HG03095 (cell line): ENCODE measurements around the gene CPSF3.
"Not testable (repeated sequence)": the region's sequence is repeated elsewhere in the genome, so short reads cannot be mapped to it uniquely, and the experiment has no call there.

Experiments used
- ATAC-seq: cut with Tn5 transposase; IDR thresholded peaks from one replicate; pipeline ENCODE4 v1.9.1; 2021; ENCODE audit warnings: moderate library complexity; ENCODE audit not compliant: unreplicated experiment

CPSF3 gene

GRCh38 chr2:9392898-9393765 is 30.3 kb upstream of the CPSF3 start:
- ATAC-seq = no peak

GRCh38 chr2:9394816-9395215 is 28.6 kb upstream of the CPSF3 start:
- ATAC-seq = no peak

DNA sequence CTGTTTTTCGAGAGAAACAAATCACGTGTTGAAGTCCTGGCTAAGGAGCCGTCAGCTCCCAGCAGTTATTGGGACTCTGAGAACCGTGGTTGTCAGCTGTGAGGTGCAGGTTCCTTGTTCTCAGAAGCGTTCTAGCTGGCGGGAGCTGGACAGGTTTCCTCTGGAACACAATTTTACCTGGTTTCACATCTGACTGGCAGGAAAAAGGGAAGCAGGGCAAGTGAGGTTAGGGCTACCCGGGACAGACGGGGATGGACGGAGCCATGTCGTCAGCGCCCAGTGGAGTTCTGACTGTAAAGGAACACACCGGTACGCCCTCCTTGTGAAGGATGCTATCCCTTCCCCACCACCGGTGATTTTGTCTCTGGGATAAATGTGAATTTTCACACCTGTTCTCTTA is 26.3 kb upstream of the CPSF3 start:
- ATAC-seq = no peak

- ATAC-seq = not testable (repeated sequence)
These were observed 25.2 kb upstream of the CPSF3 start for GRCh38 chr2:9398251-9398650.

- no peak for ATAC-seq
These were observed 24.3 kb upstream of the CPSF3 start for GRCh38 chr2:9398881-9399780.

GRCh38 chr2:9400268-9401058 is 23.0 kb upstream of the CPSF3 start:
- no peak for ATAC-seq

DNA sequence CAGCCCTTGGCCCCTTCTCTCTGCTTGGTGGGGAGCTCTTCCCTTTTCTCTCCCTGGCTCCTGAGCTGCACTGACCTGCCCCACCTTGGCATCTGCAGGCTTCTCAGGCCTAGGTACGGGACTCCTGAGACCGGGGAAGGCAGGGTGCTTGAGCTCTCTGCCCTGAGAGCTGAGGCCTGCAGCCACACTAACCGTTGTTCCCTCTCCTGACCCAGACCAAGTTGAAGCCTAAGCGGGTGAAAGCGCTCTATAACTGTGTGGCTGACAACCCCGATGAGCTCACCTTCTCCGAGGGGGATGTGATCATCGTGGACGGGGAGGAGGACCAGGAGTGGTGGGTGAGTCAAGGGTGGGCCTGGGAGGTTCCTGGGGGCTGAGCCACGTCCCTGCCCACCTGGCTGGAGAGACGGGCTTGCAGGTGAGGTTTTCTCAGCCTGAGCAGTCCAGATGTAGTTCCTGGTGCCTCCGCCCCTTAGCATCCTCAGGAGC is 22.4 kb upstream of the CPSF3 start:
- no peak for ATAC-seq

DNA sequence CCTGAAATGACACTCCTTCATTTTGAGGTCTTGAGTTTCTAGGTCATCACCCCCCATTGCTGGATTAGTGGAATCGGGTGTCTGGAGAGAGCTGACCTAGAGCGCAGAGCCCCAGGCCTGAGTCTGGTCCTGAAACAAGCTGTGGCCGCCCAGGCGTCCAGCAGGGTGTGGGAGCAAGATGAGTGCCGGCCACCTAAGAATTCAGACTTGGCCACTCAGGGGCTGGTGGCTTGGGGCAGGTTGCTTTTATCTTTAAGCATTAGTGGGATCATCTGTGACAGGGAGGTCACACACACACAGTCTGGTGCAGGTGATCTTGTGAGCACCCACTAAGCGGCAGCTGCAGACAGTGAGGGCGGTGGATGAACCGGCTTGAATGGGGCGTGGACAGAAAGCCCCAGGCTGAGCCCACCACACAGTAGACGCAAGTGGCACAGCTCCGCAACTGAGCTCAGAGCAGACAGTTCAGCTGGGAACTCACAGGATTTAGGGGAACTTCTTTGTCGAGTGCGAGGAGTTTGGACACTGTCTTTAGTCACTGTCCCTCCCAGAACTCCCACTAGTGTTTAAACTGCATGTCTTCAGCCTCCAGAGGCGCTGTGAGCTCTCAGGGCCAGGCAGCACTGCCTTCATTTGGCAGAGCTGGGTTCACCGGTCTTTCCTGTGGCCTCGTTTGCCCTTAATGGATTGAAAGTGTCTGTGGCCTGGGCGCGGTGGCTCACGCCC is 21.6 kb upstream of the CPSF3 start:
- no peak for ATAC-seq

GRCh38 chr2:9403924-9404323 is 19.5 kb upstream of the CPSF3 start:
- no peak for ATAC-seq

DNA sequence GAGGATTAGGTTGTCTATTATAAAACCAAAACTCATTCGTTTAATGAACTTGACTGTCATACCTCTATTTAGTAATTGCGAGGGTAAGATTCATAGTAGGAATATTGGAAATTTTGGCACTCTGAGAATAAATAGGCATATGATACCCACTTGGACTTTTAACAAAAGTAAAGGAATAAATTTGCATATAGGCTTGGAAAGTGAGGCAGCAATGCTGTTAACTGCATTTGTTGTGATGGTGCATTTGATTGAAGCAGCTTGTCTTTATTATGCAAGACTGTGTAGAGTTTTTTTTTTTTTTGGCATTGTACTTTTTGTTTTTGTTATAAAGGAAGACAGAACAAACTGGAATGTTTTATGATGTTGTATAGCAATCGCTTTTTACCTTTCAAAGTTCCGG is 19.0 kb upstream of the CPSF3 start:
- no peak for ATAC-seq

DNA sequence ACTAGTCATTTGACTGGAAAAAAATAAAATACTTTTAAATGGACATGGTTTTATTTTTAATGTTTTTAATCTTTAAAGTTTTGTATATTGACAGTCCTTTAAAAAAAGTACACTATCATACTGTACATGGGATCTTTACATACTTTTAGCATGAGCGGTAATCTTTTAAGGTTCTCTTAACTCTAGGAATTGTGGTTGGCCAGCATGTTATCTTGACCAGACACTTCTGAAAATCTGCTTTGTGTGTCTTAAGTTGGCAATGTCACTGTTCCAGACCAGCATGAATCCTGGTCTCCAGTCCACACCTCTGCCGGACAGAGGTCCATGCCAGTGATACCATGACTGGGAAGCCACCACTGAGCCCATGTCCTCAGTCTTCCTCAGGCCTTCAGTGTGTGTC is 17.8 kb upstream of the CPSF3 start:
- no peak for ATAC-seq

DNA sequence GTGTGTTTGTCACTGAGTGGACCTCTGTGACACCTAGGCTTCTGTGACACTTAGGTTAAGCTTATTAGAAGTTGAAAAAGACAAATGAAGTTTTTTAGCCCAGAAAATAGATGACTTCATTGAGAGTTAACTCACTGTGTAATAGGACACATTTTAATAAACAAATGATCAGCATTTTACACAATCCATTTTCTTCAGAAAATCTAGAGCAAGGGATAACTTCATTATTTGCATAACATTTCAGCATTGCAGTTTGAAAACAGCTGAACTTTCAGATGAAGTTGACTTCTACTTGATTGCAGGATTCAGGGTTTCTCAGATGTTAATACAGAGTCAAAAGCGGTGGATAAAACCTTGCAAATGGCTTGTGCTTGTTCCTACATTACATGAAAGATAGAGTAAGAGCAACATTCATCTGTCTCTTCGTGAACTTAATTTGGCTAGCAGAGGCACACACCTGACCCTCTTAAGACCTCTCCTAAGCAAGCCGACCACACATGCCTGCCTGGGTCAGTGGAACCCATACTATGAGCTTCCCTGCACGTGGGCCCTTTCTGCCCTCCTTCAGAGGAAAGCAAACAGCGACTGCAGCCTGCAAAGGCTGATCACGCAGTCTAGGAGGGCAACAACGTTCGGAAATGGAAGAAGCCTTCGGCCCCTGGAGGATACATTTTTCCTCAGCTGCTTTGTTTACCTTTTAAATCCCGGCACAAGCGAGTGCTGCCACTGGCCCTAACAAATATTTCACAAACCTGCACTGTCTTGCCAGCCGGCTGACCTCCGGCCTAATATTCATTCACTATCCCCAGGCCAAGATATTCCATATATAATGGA is 16.7 kb upstream of the CPSF3 start:
- ATAC-seq = no peak

DNA sequence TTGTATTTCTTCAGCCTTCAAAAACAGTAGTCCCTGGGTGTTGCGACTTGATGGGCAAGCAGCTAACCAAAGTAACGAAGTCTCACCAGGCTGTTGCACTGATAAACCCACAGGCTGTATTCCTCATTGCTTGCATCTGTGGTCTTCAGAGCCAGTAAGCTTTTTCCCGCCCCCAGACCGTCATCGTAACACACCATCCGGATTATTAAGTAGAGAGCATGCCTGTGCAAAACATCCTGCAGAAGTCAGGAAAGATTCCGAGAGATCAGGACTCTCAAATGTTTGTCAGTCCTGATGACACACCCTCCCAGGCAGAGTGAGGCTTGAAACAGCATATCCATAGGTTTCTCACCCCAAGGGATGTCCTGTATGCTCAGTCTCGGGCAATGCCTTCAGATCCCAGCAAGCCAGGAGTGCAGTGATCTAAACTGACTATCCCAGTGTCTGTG is 16.1 kb upstream of the CPSF3 start:
- ATAC-seq = no peak

DNA sequence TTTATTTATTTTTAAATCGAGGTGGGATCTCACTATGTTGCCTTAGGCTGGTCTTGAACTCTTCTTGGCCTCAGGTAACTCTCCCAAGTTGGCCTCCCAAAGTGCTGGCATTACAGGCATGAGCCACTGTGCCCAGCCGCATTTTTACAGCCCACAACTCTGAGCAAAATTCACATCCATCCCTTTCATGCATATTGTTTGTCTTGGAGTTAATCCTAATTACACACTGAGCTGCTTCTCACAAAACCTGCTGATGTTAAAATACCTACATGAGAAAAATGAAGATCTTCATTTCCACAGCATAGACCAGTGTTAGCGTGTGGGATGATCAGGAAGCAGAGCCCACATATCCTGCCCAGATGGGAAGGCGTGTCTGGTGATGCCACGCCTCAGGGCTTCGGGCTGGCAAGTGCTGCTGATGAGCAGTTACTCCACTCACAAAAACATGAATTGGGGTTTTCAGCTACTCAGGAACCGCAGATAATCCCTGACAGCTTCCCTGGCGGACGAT is 14.8 kb upstream of the CPSF3 start:
- ATAC-seq = no peak

- no peak for ATAC-seq
These were observed 13.3 kb upstream of the CPSF3 start for GRCh38 chr2:9410108-9410507.

DNA sequence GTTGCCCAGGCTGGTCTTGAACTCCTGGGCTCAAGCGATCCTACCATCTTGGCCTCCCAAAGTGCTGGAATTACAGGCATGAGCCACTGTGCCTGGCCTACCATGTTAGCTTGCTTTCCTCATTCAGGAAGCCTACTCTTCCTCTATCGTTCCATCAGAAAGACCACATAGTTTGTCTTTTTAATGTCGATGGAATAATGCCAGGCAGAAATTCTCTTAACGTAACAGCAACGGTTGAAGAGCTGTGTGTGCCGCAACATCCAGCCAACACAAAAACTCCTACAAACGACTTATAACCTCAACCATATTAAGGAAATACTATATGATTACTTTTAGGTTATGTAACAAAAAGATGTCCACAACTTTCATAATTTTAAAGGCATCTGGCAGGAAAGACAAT is 10.7 kb upstream of the CPSF3 start:
- ATAC-seq = no peak

DNA sequence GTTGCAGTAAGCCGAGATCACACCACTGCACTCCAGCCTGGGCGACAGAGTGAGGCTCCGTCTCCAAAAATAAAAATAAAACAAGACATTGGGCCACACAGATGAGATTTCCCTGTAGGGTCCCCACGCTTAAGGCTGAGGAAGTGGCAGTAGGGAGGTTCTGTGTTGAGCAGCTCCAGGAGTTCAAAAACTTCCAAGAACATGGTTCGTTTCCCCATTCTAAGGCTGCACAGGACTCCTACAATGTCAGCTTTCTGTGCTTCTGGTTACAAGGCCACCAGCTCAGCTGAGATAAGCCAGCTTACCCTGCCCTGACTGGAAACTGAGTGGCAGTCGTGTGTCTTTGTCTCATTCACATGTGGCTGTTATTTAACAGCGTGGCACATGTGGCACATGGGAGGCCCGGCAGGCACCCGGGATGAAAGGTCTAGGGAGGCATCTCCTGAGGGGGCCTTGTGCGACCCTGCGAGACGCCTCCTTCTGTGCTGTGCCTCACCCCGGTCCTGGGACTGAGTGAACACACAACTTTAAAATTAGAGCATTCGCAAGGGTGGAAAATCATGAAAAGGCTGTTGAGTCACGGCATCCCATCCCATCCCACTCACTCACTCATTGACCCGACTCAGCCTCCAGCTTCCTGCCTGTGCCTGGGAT is 7.8 kb upstream of the CPSF3 start:
- no peak for ATAC-seq

- no peak for ATAC-seq
These were observed 7.0 kb upstream of the CPSF3 start for GRCh38 chr2:9416267-9416961.
